Mucosa of stomach (tissue), 1 donor: ENCODE data around the gene KRT6B.
"Not testable (repeated sequence)": the region's sequence is repeated elsewhere in the genome, so short reads cannot be mapped to it uniquely, and the experiment has no call there.

ENCODE experiments used
- H3K27me3 ChIP-seq: one replicate; pipeline ENCODE4 v1.7.0; 2013; ENCODE audit warnings: mild to moderate bottlenecking, low read length; ENCODE audit not compliant: control insufficient read depth, insufficient read depth
- H3K36me3 ChIP-seq: one replicate; pipeline ENCODE4 v1.7.0; 2013; ENCODE audit warnings: low read length; ENCODE audit not compliant: control insufficient read depth, insufficient read depth
- H3K4me1 ChIP-seq: one replicate; pipeline ENCODE4 v1.7.0; 2013; ENCODE audit warnings: mild to moderate bottlenecking, low read length; ENCODE audit not compliant: control insufficient read depth, insufficient read depth
- H3K4me3 ChIP-seq: one replicate; pipeline ENCODE4 v1.7.0; 2013; ENCODE audit warnings: low read length
- H3K9ac ChIP-seq: one replicate; pipeline ENCODE4 v1.7.0; 2013; ENCODE audit warnings: mild to moderate bottlenecking, low read length, moderate library complexity
- H3K9me3 ChIP-seq: one replicate; pipeline ENCODE4 v1.7.0; 2013; ENCODE audit warnings: mild to moderate bottlenecking, low read length, moderate library complexity; ENCODE audit not compliant: control insufficient read depth
- donor health status: Pancreatic carcinoma.

KRT6B gene

GRCh38 chr12:52461693-52462092 is 9.7 kb upstream of the KRT6B start:
- H3K36me3 ChIP-seq: no peaks in the 10 kb centered on the region
- H3K9me3 ChIP-seq: no peaks in the 10 kb centered on the region
- H3K9ac ChIP-seq: no peak overlapping the region
- H3K27me3 ChIP-seq: no peaks in the 10 kb centered on the region
- H3K4me1 ChIP-seq: no peaks in the 10 kb centered on the region
- no peak overlapping the region for H3K4me3 ChIP-seq

GRCh38 chr12:52458861-52459260 is 6.9 kb upstream of the KRT6B start:
- Histone ChIP-seq H3K36me3 (no peaks in the 10 kb centered on the region), H3K27me3 (no peaks in the 10 kb centered on the region), H3K4me1 (no peaks in the 10 kb centered on the region), H3K4me3 (no peak overlapping the region), H3K9me3 (no peaks in the 10 kb centered on the region), H3K9ac (no peak overlapping the region)

GRCh38 chr12:52455821-52456220 is 3.9 kb upstream of the KRT6B start:
- H3K27me3 ChIP-seq: no peaks in the 10 kb centered on the region
- H3K9ac ChIP-seq: no peak overlapping the region
- H3K4me1 ChIP-seq: peaks cover 3% of the 10 kb centered on the region
- H3K9me3 ChIP-seq: no peaks in the 10 kb centered on the region
- H3K36me3 ChIP-seq: no peaks in the 10 kb centered on the region
- H3K4me3 ChIP-seq: no peak overlapping the region

- H3K27me3 ChIP-seq: no peaks in the 10 kb centered on the region
- H3K9ac ChIP-seq: no peak overlapping the region
- H3K9me3 ChIP-seq: no peaks in the 10 kb centered on the region
Observed at GRCh38 chr12:52454411-52455201, 2.7 kb upstream of the KRT6B start.

GRCh38 chr12:52448228-52448627 is 3.7 kb downstream of the KRT6B start:
- Histone ChIP-seq H3K4me1 (peaks cover 8% of the 10 kb centered on the region), H3K4me3 (no peak overlapping the region), H3K9me3 (no peaks in the 10 kb centered on the region), H3K9ac (no peak overlapping the region), H3K27me3 (no peaks in the 10 kb centered on the region), H3K36me3 (no peaks in the 10 kb centered on the region)

More at GRCh38 chr12:52454411-52455201, 2.7 kb upstream of the KRT6B start:
- Histone ChIP-seq H3K36me3 (no peaks in the 10 kb centered on the region), H3K4me1 (peaks cover 3% of the 10 kb centered on the region), H3K4me3 (no peak overlapping the region)

- H3K9ac ChIP-seq, H3K36me3 ChIP-seq: not testable (repeated sequence)
Observed at GRCh38 chr12:52447196-52447595, 4.8 kb downstream of the KRT6B start.

GRCh38 chr12:52446367-52447045 is 5.4 kb downstream of the KRT6B start:
- H3K36me3 ChIP-seq: no peaks in the 10 kb centered on the region
- no peak overlapping the region for H3K4me3 ChIP-seq
- peaks cover 6% of the 10 kb centered on the region for H3K4me1 ChIP-seq
- no peak overlapping the region for H3K9ac ChIP-seq
- no peaks in the 10 kb centered on the region for H3K9me3 ChIP-seq
- H3K27me3 ChIP-seq: no peaks in the 10 kb centered on the region

More at GRCh38 chr12:52447196-52447595, 4.8 kb downstream of the KRT6B start:
- H3K4me3 ChIP-seq, H3K4me1 ChIP-seq, H3K27me3 ChIP-seq, H3K9me3 ChIP-seq: not testable (repeated sequence)

- Histone ChIP-seq H3K4me3 (no peak overlapping the region), H3K27me3 (no peaks in the 10 kb centered on the region), H3K4me1 (peaks cover 6% of the 10 kb centered on the region), H3K36me3 (no peaks in the 10 kb centered on the region), H3K9ac (no peak overlapping the region), H3K9me3 (no peaks in the 10 kb centered on the region)
Observed at GRCh38 chr12:52445876-52446275, 6.1 kb downstream of the KRT6B start.

GRCh38 chr12:52444647-52445595 is 7.0 kb downstream of the KRT6B start:
- no peaks in the 10 kb centered on the region for H3K36me3 ChIP-seq
- no peaks in the 10 kb centered on the region for H3K27me3 ChIP-seq
- H3K4me3 ChIP-seq: no peak overlapping the region
- no peaks in the 10 kb centered on the region for H3K9me3 ChIP-seq
- peaks cover 6% of the 10 kb centered on the region for H3K4me1 ChIP-seq
- no peak overlapping the region for H3K9ac ChIP-seq

- Histone ChIP-seq H3K9me3 (no peaks in the 10 kb centered on the region), H3K27me3 (no peaks in the 10 kb centered on the region), H3K4me3 (no peak overlapping the region), H3K9ac (no peak overlapping the region), H3K36me3 (no peaks in the 10 kb centered on the region), H3K4me1 (peaks cover 7% of the 10 kb centered on the region)
Observed at GRCh38 chr12:52443966-52444365, 8.0 kb downstream of the KRT6B start.

- peaks cover 12% of the 10 kb centered on the region for H3K4me1 ChIP-seq
Observed at GRCh38 chr12:52442600-52443061, 9.3 kb downstream of the KRT6B start.

More at GRCh38 chr12:52442600-52443061, 9.3 kb downstream of the KRT6B start:
- no peaks in the 10 kb centered on the region for H3K9me3 ChIP-seq
- no peaks in the 10 kb centered on the region for H3K36me3 ChIP-seq
- H3K27me3 ChIP-seq: no peaks in the 10 kb centered on the region
- H3K4me3 ChIP-seq: no peak overlapping the region
- H3K9ac ChIP-seq: no peak overlapping the region
